SK-N-SH (cell line): ENCODE results near the gene YTHDF1. TPM values are rescaled to one million over a fixed set of nuclear protein-coding genes. Genes with fewer than 3 reads are reported as not detected.

Experiments
- CTCF ChIA-PET: fragments of 300-600, 350-600 bp; formaldehyde crosslinking; extraction: SDS; loops from one replicate; lab custom pipeline; 2021; lab: Yijun Ruan, JAX
- POLR2A ChIA-PET: fragments of 350-600 bp; sonication (Branson Sonifier 250); formaldehyde crosslinking; extraction: SDS; loops from one replicate; lab custom pipeline; 2020; ENCODE audit warnings: antibody characterized with exemption, inconsistent platforms; lab: Yijun Ruan, JAX
- DNase-seq: peaks from one replicate; pipeline ENCODE4 v3.0.0; 2012
- H2AFZ ChIP-seq: fragments of 200-600 bp; sonication (generic); 2 replicates; pipeline ENCODE4 v1.8.1; 2016; ENCODE audit warnings: antibody characterized with exemption, mild to moderate bottlenecking, low read depth
- H3F3A ChIP-seq: fragments of 200-600 bp; sonication (generic); replicated peaks from 2 replicates; pipeline ENCODE3; 2016; ENCODE audit warnings: antibody characterized with exemption, mild to moderate bottlenecking; ENCODE audit not compliant: insufficient read depth
- H3K27ac ChIP-seq, 2 experiments: fragments of 200-500 bp in 1 of 2; fragments of 200-600 bp in 1 of 2; sonication (Bioruptor generic) in 1 of 2; sonication (generic), shearing (Covaris generic) in 1 of 2; 2 replicates each; pipeline versions ENCODE4 v1.5.1 to v1.6.1; 2014 to 2016; ENCODE audit warnings: low read depth in 2 of 2, inconsistent platforms in 1 of 2, low read length in 1 of 2, mild to moderate bottlenecking in 1 of 2, mixed read lengths in 1 of 2
- H3K27me3 ChIP-seq: fragments of 200-600 bp; sonication (generic), shearing (Covaris generic); 2 replicates; pipeline ENCODE4 v1.6.1; 2016; ENCODE audit warnings: mixed run types; ENCODE audit not compliant: insufficient read depth
- H3K36me3 ChIP-seq, 2 experiments: fragments of 200-500 bp in 1 of 2; fragments of 200-600 bp in 1 of 2; sonication (Bioruptor generic) in 1 of 2; sonication (generic) in 1 of 2; replicated peaks in 1 of 2; 2 replicates each; pipeline versions ENCODE3 to v1.5.1; 2014 to 2016; ENCODE audit warnings: low read length in 1 of 2, mild to moderate bottlenecking in 1 of 2; ENCODE audit not compliant: insufficient read depth in 2 of 2, control insufficient read depth in 1 of 2
- H3K4me1 ChIP-seq, 2 experiments: fragments of 200-500 bp in 1 of 2; fragments of 200-600 bp in 1 of 2; sonication (Bioruptor generic) in 1 of 2; sonication (generic), shearing (Covaris generic) in 1 of 2; 2 replicates each; pipeline versions ENCODE4 v1.5.1 to v1.6.1; 2014 to 2016; ENCODE audit warnings: low read depth in 1 of 2, low read length in 1 of 2, mixed run types in 1 of 2; ENCODE audit not compliant: insufficient read depth in 2 of 2, control insufficient read depth in 1 of 2
- H3K4me2 ChIP-seq: fragments of 200-600 bp; sonication (generic), shearing (Covaris generic); 2 replicates; pipeline ENCODE4 v1.6.1; 2017; ENCODE audit warnings: mixed run types
- H3K4me3 ChIP-seq, 2 experiments: fragments of 200-500 bp in 1 of 2; fragments of 200-600 bp in 1 of 2; sonication (Bioruptor generic) in 1 of 2; sonication (generic), shearing (Covaris generic) in 1 of 2; 2 replicates each; pipeline versions ENCODE4 v1.5.1 to v1.8.1; 2014 to 2016; ENCODE audit warnings: low read depth in 2 of 2, inconsistent platforms in 1 of 2, low read length in 1 of 2, mild to moderate bottlenecking in 1 of 2, mixed read lengths in 1 of 2, moderate library complexity in 1 of 2
- H3K79me2 ChIP-seq: fragments of 200-600 bp; sonication (generic); 2 replicates; pipeline ENCODE4 v1.8.1; 2017; ENCODE audit warnings: mild to moderate bottlenecking; ENCODE audit not compliant: insufficient read depth
- H3K9ac ChIP-seq: fragments of 200-600 bp; sonication (generic); 2 replicates; pipeline ENCODE4 v1.6.1; 2017; ENCODE audit warnings: mixed run types
- H3K9me2 ChIP-seq: fragments of 200-600 bp; sonication (generic); 2 replicates; pipeline ENCODE4 v1.6.1; 2017; ENCODE audit warnings: mixed run types
- H3K9me3 ChIP-seq: fragments of 200-600 bp; sonication (generic); 2 replicates; pipeline ENCODE4 v1.6.1; 2017; ENCODE audit warnings: mixed run types, mild to moderate bottlenecking, moderate library complexity
- H4K20me1 ChIP-seq: fragments of 200-600 bp; sonication (generic); 2 replicates; pipeline ENCODE4 v1.6.1; 2017; ENCODE audit warnings: mild to moderate bottlenecking, mixed run types; ENCODE audit not compliant: insufficient read depth
- CHD2 ChIP-seq: fragments of 150-350 bp; IDR thresholded peaks from 2 replicates; pipeline ENCODE4 v1.6.1; 2018; ENCODE audit warnings: low read length; ENCODE audit not compliant: partially characterized antibody
- ELF1 ChIP-seq: IDR thresholded peaks from 2 replicates; pipeline ENCODE4 v1.4.0; 2012
- EP300 ChIP-seq, 2 experiments: IDR thresholded peaks; 2 replicates each; pipeline versions ENCODE4 v1.4.0 to v1.6.1; 2012; ENCODE audit warnings: borderline replicate concordance in 1 of 2, low read depth in 1 of 2, low read length in 1 of 2
- EZH2phosphoT487 ChIP-seq: fragments of 200-600 bp; sonication (generic); IDR thresholded peaks from 2 replicates; pipeline ENCODE4 v1.6.1; 2017; ENCODE audit warnings: low read depth, mixed run types, mild to moderate bottlenecking, antibody characterized with exemption, moderate library complexity, borderline replicate concordance
- FOSL2 ChIP-seq: IDR thresholded peaks from 2 replicates; pipeline ENCODE4 v1.4.0; 2012; ENCODE audit warnings: low read depth, mild to moderate bottlenecking, moderate library complexity, borderline replicate concordance
- FOXJ3 ChIP-seq: sonication (generic); formaldehyde crosslinking; IDR thresholded peaks from 2 replicates; pipeline ENCODE4 v1.5.1; 2020; ENCODE audit warnings: mild to moderate bottlenecking, missing genetic modification reagents
- GATA2 ChIP-seq: sonication (generic); formaldehyde crosslinking; IDR thresholded peaks from 2 replicates; pipeline ENCODE4 v1.5.0; 2020; ENCODE audit warnings: mild to moderate bottlenecking, missing genetic modification reagents
- IRF3 ChIP-seq: fragments of 150-350 bp; IDR thresholded peaks from 2 replicates; pipeline ENCODE4 v1.6.1; 2016; ENCODE audit warnings: mild to moderate bottlenecking, low read depth, low read length
- JUND ChIP-seq: IDR thresholded peaks from 2 replicates; pipeline ENCODE4 v1.4.0; 2012
- MAX ChIP-seq: IDR thresholded peaks from 2 replicates; pipeline ENCODE4 v1.4.0; 2012; ENCODE audit warnings: low read depth
- MEF2A ChIP-seq: IDR thresholded peaks from 2 replicates; pipeline ENCODE4 v1.4.0; 2012; ENCODE audit warnings: low read depth, borderline replicate concordance
- NFIC ChIP-seq: IDR thresholded peaks from 2 replicates; pipeline ENCODE4 v1.4.0; 2012; ENCODE audit warnings: borderline replicate concordance
- NRF1 ChIP-seq: IDR thresholded peaks from 2 replicates; pipeline ENCODE4 v1.6.1; 2012; ENCODE audit warnings: low read depth, mild to moderate bottlenecking, low read length
- POLR2AphosphoS5 ChIP-seq: IDR thresholded peaks from 2 replicates; pipeline ENCODE4 v1.6.1; 2012; ENCODE audit warnings: low read depth, low read length
- RCOR1 ChIP-seq: fragments of 150-350 bp; IDR thresholded peaks from 2 replicates; pipeline ENCODE4 v1.6.1; 2017; ENCODE audit warnings: antibody characterized with exemption, low read length
- RXRA ChIP-seq: IDR thresholded peaks from 2 replicates; pipeline ENCODE4 v1.4.0; 2012; ENCODE audit warnings: low read depth, mild to moderate bottlenecking, borderline replicate concordance
- SMC3 ChIP-seq: IDR thresholded peaks from 2 replicates; pipeline ENCODE4 v1.6.1; 2012; ENCODE audit warnings: low read depth, low read length, improper control_type of control experiment
- TCF12 ChIP-seq: IDR thresholded peaks from 2 replicates; pipeline ENCODE4 v1.4.0; 2012
- TEAD4 ChIP-seq: IDR thresholded peaks from 2 replicates; pipeline ENCODE4 v1.4.0; 2012; ENCODE audit warnings: mild to moderate bottlenecking, borderline replicate concordance; ENCODE audit not compliant: insufficient read depth
- USF1 ChIP-seq: IDR thresholded peaks from 2 replicates; pipeline ENCODE4 v1.4.0; 2012; ENCODE audit warnings: low read depth, borderline replicate concordance
- YY1 ChIP-seq: IDR thresholded peaks from 2 replicates; pipeline ENCODE4 v1.4.0; 2012; ENCODE audit warnings: low read depth, mild to moderate bottlenecking
- ZBTB33 ChIP-seq: IDR thresholded peaks from 2 replicates; pipeline ENCODE4 v1.4.0; 2012; ENCODE audit warnings: low read depth, borderline replicate concordance
- WGBS: methylation state at CpG from one replicate; pipeline ENCODE4 v1.1.6; 2017; ENCODE audit warnings: low lambda C conversion rate; 5-methylcytosine and 5-hydroxymethylcytosine counted together
- polyA plus RNA-seq, 3 experiments: library from polyadenylated mRNA; depleted of rRNA; stranded (reverse); fragments of >200 nt; gene quantifications; 2 replicates each; pipeline ENCODE4 v1.2.3, GENCODE V29; 2012

YTHDF1 gene
- polyA plus RNA-seq, 1 of the 3 experiments (the other 2 are of a cell fraction) = 17.0 TPM

- 25% methylated on average over 5 of the region's 6 CpGs for WGBS
- Histone ChIP-seq H3K4me3 (no peak overlapping the region), H3K4me1 (no peaks in the 10 kb centered on the region), H3K4me2 (no peak overlapping the region), H3K9me3 (no peaks in the 10 kb centered on the region), H3K27ac (no peak overlapping the region), H3K9ac (no peak overlapping the region), H4K20me1 (no peaks in the 10 kb centered on the region), H3F3A (no peaks in the 10 kb centered on the region), H3K9me2 (no peaks in the 10 kb centered on the region), H3K27me3 (peaks cover 16% of the 10 kb centered on the region), H3K36me3 (no peaks in the 10 kb centered on the region), H3K79me2 (no peaks in the 10 kb centered on the region), H2AFZ (no peak overlapping the region)
- POLR2A ChIA-PET = no interaction called here
- DNase-seq = no peak
- TF ChIP-seq YY1 = no peak
- no peak for TF ChIP-seq IRF3
- TF ChIP-seq CHD2 = no peak
- no peak for TF ChIP-seq SMC3
- TF ChIP-seq JUND = no peak
- TF ChIP-seq MEF2A = no peak
- TF ChIP-seq RCOR1 = no peak
- TF ChIP-seq NFIC = no peak
- TF ChIP-seq USF1 = no peak
- TF ChIP-seq TEAD4 = no peak
- TF ChIP-seq POLR2AphosphoS5 = no peak
- CTCF ChIA-PET = no interaction called here
Observed at GRCh38 chr20:63163171-63163570, 52.8 kb downstream of the YTHDF1 start.

- Histone ChIP-seq H3K27ac (no peak overlapping the region), H3K9me3 (no peaks in the 10 kb centered on the region), H3K79me2 (no peaks in the 10 kb centered on the region), H4K20me1 (no peaks in the 10 kb centered on the region), H3F3A (no peaks in the 10 kb centered on the region), H3K4me2 (no peak overlapping the region), H3K4me3 (no peak overlapping the region), H2AFZ (no peak overlapping the region), H3K9ac (no peak overlapping the region), H3K27me3 (peaks cover 16% of the 10 kb centered on the region), H3K4me1 (no peaks in the 10 kb centered on the region), H3K9me2 (no peaks in the 10 kb centered on the region), H3K36me3 (no peaks in the 10 kb centered on the region)
- WGBS = 39% methylated on average over 13 of the region's 19 CpGs
- ChIA-PET CTCF (interaction anchor here (1.2 kb wide), 1 partner anchor 16 kb away, joined by 3 read pairs; no protein-coding TSS in a partner anchor), POLR2A (no interaction called here)
- DNase-seq = no peak
- no peak for TF ChIP-seq GATA2
- TF ChIP-seq TEAD4 = no peak
- TF ChIP-seq SMC3 = no peak
- no peak for TF ChIP-seq EZH2phosphoT487
- no peak for TF ChIP-seq NRF1
- no peak for TF ChIP-seq TCF12
- TF ChIP-seq ZBTB33 = no peak
- no peak for TF ChIP-seq NFIC
- TF ChIP-seq RXRA = no peak
- TF ChIP-seq EP300 (IDR thresholded peaks at IDR 0.05; ENCODE audit: borderline replicate concordance in 1 of 2, low read depth in 1 of 2, low read length in 1 of 2) = no peak
- TF ChIP-seq FOXJ3 = no peak
- no peak for TF ChIP-seq IRF3
- TF ChIP-seq ELF1 = no peak
- TF ChIP-seq MEF2A = no peak
- no peak for TF ChIP-seq FOSL2
- TF ChIP-seq MAX = no peak
Observed at GRCh38 chr20:63162206-63162795, 53.6 kb downstream of the YTHDF1 start.
